ENCODE measurements around the gene BAIAP3.

GRCh38 chr16:1378804-1379303 is 45.4 kb downstream of the BAIAP3 start:
- TF ChIP-seq CTCF (IDR thresholded peaks at IDR 0.05 in 4 of 5, conservative IDR thresholded peaks at IDR 0.05 in 1 of 5): no peak
- no peak for TF ChIP-seq POLR2A (IDR thresholded peaks at IDR 0.05)
